ENCODE data around the gene TDRD1. TPM values are rescaled to one million over a fixed set of nuclear protein-coding genes. Genes with fewer than 3 reads are reported as not detected.

The TDRD1 gene
- total RNA-seq, 2 donors from 2014 or later, result 0.05 to 0.57 TPM

DNA sequence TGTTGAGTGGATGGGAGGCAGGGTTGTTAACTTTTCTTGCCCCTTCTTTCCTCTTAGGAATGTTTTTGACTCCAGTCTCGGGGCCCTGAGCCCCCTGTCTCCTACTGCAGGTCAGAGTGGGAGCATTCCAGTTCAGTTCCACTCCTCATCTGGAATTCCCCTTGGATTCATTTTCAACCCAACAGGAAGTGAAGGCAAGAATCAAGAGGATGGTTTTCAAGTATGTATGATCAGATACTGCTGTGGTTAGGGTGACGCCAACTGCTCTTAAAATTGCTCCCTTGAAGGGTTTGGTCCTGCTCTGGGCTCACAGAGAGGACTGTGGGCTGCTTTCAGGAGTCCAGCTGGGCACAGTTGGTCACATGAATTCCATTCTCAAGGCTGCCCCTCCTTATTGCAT lies 81.9 kb downstream of the TDRD1 start:
- intact Hi-C loops (cut with DNase I), result no loop called here
- TF ChIP-seq, protein P1, sequence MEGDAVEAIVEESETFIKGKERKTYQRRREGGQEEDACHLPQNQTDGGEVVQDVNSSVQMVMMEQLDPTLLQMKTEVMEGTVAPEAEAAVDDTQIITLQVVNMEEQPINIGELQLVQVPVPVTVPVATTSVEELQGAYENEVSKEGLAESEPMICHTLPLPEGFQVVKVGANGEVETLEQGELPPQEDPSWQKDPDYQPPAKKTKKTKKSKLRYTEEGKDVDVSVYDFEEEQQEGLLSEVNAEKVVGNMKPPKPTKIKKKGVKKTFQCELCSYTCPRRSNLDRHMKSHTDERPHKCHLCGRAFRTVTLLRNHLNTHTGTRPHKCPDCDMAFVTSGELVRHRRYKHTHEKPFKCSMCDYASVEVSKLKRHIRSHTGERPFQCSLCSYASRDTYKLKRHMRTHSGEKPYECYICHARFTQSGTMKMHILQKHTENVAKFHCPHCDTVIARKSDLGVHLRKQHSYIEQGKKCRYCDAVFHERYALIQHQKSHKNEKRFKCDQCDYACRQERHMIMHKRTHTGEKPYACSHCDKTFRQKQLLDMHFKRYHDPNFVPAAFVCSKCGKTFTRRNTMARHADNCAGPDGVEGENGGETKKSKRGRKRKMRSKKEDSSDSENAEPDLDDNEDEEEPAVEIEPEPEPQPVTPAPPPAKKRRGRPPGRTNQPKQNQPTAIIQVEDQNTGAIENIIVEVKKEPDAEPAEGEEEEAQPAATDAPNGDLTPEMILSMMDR (IDR thresholded peaks at IDR 0.05), result no peak
- Histone ChIP-seq H3K9ac (ENCODE audit: low read depth in 2 of 2, low read length in 2 of 2) (no peak overlapping the region), H3K36me3 (no peaks in the 10 kb centered on the region), H3K4me3 (no peak overlapping the region), H3K27me3 (no peaks in the 10 kb centered on the region), H3K27ac (no peak overlapping the region), H3K4me1 (no peaks in the 10 kb centered on the region), H3K9me3 (no peaks in the 10 kb centered on the region)
- DNase-seq, result no peak

DNA sequence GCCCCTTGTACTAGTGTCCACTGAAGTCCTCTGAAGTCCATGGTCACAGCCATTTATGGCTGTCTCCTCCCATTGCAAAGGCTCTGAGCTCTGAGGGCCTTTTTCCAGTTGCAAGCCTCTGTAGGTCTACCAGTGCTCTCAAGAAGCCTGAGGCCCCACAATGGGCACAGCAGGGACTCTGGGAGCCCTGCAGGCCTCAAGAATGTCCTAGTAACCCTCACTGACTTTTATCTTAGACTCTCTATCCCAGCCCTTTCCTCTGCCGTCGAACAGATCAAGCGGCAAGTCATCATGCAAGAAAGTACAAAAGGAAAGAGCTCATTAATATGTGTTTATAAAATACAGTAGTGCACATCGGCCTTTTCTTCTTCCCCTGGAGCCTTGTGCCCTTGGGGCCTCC lies 83.3 kb downstream of the TDRD1 start:
- H3K9ac ChIP-seq (ENCODE audit: low read depth in 2 of 2, low read length in 2 of 2), result no peak overlapping the region
- no peaks in the 10 kb centered on the region for H3K9me3 ChIP-seq
- DNase-seq, result no peak
- no peaks in the 10 kb centered on the region for H3K4me1 ChIP-seq
- no peaks in the 10 kb centered on the region for H3K27me3 ChIP-seq
- H3K36me3 ChIP-seq, result no peaks in the 10 kb centered on the region
- no peak overlapping the region for H3K27ac ChIP-seq
- intact Hi-C loops (cut with DNase I), result no loop called here
- TF ChIP-seq, protein P1 (IDR thresholded peaks at IDR 0.05), result no peak
- no peak overlapping the region for H3K4me3 ChIP-seq

DNA sequence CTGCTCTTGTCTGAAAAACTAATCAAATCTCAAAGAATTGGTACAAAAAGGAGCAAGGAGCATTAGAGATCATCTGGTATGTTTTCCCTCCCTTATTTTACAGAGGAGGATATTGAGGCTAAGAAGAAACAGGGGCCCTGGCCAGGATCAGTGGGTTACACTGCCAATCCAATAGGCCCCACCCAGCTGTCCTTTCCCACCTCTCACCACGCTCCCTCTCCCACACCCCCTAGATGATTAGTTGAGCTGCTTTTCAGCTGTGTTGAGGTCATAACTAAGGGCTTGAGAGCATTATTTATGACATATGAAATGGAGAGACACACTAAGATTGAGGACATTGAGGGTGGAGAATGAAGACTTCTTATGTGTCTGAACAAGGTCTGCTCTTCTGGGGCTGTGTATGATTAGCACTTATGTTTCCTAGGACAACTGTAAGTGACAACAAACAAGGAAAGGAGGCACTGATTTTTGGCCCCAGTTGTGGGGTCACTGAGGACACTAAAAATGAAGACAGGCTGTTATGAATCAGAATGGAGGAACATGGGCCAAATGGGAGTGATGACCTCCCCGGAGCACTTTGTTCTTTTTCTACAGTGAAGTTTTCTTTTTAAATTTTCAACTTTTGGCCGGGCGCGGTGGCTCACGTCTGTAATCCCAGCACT lies 86.4 kb downstream of the TDRD1 start:
- Histone ChIP-seq H3K27ac (no peak overlapping the region), H3K27me3 (no peaks in the 10 kb centered on the region), H3K4me1 (peaks cover 4% of the 10 kb centered on the region), H3K9ac (ENCODE audit: low read depth in 2 of 2, low read length in 2 of 2) (no peak overlapping the region), H3K36me3 (no peaks in the 10 kb centered on the region), H3K4me3 (no peak overlapping the region), H3K9me3 (no peaks in the 10 kb centered on the region)
- no peak for DNase-seq
- intact Hi-C loops (cut with DNase I), result no loop called here
- TF ChIP-seq, protein P1 (IDR thresholded peaks at IDR 0.05), result no peak

DNA sequence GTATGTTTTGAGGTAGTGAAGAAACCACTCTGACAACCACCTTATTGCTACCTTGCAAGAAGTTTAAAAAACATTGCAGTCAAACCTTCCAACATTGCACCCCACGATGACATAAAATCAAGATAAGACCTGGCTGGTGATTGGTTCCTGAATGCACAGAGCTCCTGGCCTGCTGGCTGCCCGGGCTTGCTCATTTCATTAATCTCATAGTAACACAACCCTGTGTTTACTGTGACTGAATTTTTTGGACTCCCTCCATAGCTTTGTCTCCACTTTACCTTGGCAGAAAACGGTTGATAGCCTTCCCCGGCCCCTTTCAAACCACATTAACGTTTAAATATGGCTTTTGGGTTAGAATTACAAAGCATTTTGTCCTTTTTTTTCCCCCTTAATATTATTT lies 87.4 kb downstream of the TDRD1 start:
- H3K27me3 ChIP-seq, result no peaks in the 10 kb centered on the region
- H3K9ac ChIP-seq (ENCODE audit: low read depth in 2 of 2, low read length in 2 of 2), result no peak overlapping the region
- TF ChIP-seq, protein P1 (IDR thresholded peaks at IDR 0.05), result no peak
- H3K9me3 ChIP-seq, result no peaks in the 10 kb centered on the region
- intact Hi-C loops (cut with DNase I), result no loop called here
- H3K4me1 ChIP-seq, result peaks cover 4% of the 10 kb centered on the region
- H3K36me3 ChIP-seq, result no peaks in the 10 kb centered on the region
- DNase-seq, result no peak
- H3K4me3 ChIP-seq, result no peak overlapping the region
- no peak overlapping the region for H3K27ac ChIP-seq

- Histone ChIP-seq H3K4me3 (no peak overlapping the region), H3K27ac (peak overlapping the region; percentile 21), H3K36me3 (no peaks in the 10 kb centered on the region), H3K9me3 (no peaks in the 10 kb centered on the region), H3K9ac (ENCODE audit: low read depth in 2 of 2, low read length in 2 of 2) (no peak overlapping the region), H3K27me3 (no peaks in the 10 kb centered on the region), H3K4me1 (peaks cover 4% of the 10 kb centered on the region)
- DNase-seq, result peak; percentile 57
- intact Hi-C loops (cut with DNase I), result no loop called here
- TF ChIP-seq, protein P1 (IDR thresholded peaks at IDR 0.05), result no peak
These were observed 92.1 kb downstream of the TDRD1 start for GRCh38 chr10:114271075-114271778.
